OCI-LY7 (cell line): Measurements from ENCODE around the gene EIF3M. TPM values are rescaled to one million over a fixed set of nuclear protein-coding genes. Genes with fewer than 3 reads are reported as not detected.

Experiments
- BruUV-seq: library from RNA; stranded (reverse); fragments of 400-500 nt; replicated peaks from 2 replicates; lab custom pipeline; 2021; lab: Mats Ljungman, UMichigan
- CTCF ChIA-PET: fragments of 300-600 bp; sonication (Branson Sonifier 250); formaldehyde crosslinking; loops from one replicate; lab custom pipeline; 2022; ENCODE audit warnings: antibody characterized with exemption; ENCODE audit not compliant: unreplicated experiment; lab: Charles Lee
- POLR2A ChIA-PET: fragments of 300-600 bp; sonication (Branson Sonifier 250); formaldehyde crosslinking; loops from one replicate; lab custom pipeline; 2022; ENCODE audit warnings: antibody characterized with exemption; lab: Charles Lee
- DNase-seq: peaks from one replicate; pipeline ENCODE4 v3.0.0-alpha.2; 2015; ENCODE audit warnings: low spot score
- H2AFZ ChIP-seq: fragments of 200-600 bp; sonication (generic), shearing (Covaris generic); 2 replicates; pipeline ENCODE4 v1.6.1; 2014; ENCODE audit warnings: mild to moderate bottlenecking, antibody characterized with exemption, low read length, moderate library complexity
- H3K27ac ChIP-seq: fragments of 200-600 bp; sonication (generic); 2 replicates; pipeline ENCODE4 v1.5.1; 2014; ENCODE audit warnings: mixed run types, low read depth, mild to moderate bottlenecking, moderate library complexity, low read length, inconsistent platforms; ENCODE audit not compliant: poor library complexity, severe bottlenecking
- H3K36me3 ChIP-seq: fragments of 200-600 bp; sonication (generic); 2 replicates; pipeline ENCODE4 v1.6.1; 2014; ENCODE audit warnings: mild to moderate bottlenecking, antibody characterized with exemption, low read length, moderate library complexity, mixed read lengths; ENCODE audit not compliant: insufficient read depth
- H3K4me1 ChIP-seq: fragments of 200-600 bp; sonication (generic); 2 replicates; pipeline ENCODE4 v1.5.1; 2014; ENCODE audit warnings: mild to moderate bottlenecking, low read length; ENCODE audit not compliant: insufficient read depth, poor library complexity, severe bottlenecking
- H3K4me2 ChIP-seq: fragments of 200-600 bp; sonication (generic); 2 replicates; pipeline ENCODE4 v1.6.1; 2014; ENCODE audit warnings: mild to moderate bottlenecking, low read length
- H3K4me3 ChIP-seq: fragments of 200-600 bp; sonication (generic); 2 replicates; pipeline ENCODE4 v1.5.1; 2014; ENCODE audit warnings: mild to moderate bottlenecking, low read depth, low read length; ENCODE audit not compliant: poor library complexity, severe bottlenecking
- H3K79me2 ChIP-seq: fragments of 200-600 bp; sonication (generic); 2 replicates; pipeline ENCODE4 v1.6.1; 2016; ENCODE audit warnings: low read depth, mild to moderate bottlenecking, low read length, moderate library complexity, mixed read lengths; ENCODE audit not compliant: insufficient read depth
- H3K9me2 ChIP-seq: fragments of 200-600 bp; sonication (generic); 2 replicates; pipeline ENCODE4 v1.6.1; 2016; ENCODE audit warnings: mild to moderate bottlenecking, low read length, mixed read lengths; ENCODE audit not compliant: insufficient read depth
- H3K9me3 ChIP-seq: fragments of 200-600 bp; sonication (generic); 2 replicates; pipeline ENCODE4 v1.6.1; 2014; ENCODE audit warnings: mild to moderate bottlenecking, mixed run types, low read length, mixed read lengths
- H4K20me1 ChIP-seq: fragments of 200-600 bp; sonication (generic); 2 replicates; pipeline ENCODE4 v1.6.1; 2014; ENCODE audit warnings: mild to moderate bottlenecking, antibody characterized with exemption, low read length, moderate library complexity, mixed read lengths; ENCODE audit not compliant: insufficient read depth
- EZH2phosphoT487 ChIP-seq: fragments of 200-600 bp; sonication (generic); IDR thresholded peaks from 2 replicates; pipeline ENCODE4 v1.6.1; 2018; ENCODE audit warnings: low read depth, borderline replicate concordance, mild to moderate bottlenecking, mixed run types, antibody characterized with exemption, low read length, moderate library complexity, mixed read lengths
- intact Hi-C: fragments of 100-400 bp; cut with micrococcal nuclease; formaldehyde crosslinking; loops from one replicate; pipeline ENCODE4 v1.10.0; 2022; ENCODE audit not compliant: unreplicated experiment
- total RNA-seq, 2 experiments: library from RNA; depleted of rRNA in 1 of 2; stranded (reverse); fragments of >200 nt in 1 of 2; shearing (Covaris generic) in 1 of 2; gene quantifications; 2 replicates each; pipeline ENCODE4 v1.2.3, GENCODE V29; 2014 to 2022
- TF ChIP-seq, protein P1 (sequence below): fragments of 200-600 bp; sonication (generic); conservative IDR thresholded peaks from 2 replicates; pipeline ENCODE4 v1.5.1; 2014; ENCODE audit warnings: mild to moderate bottlenecking, antibody characterized with exemption, low read length, moderate library complexity, mixed read lengths

EIF3M gene
- total RNA-seq, 2 experiments from 2014 or later = 329 to 377 TPM

DNA sequence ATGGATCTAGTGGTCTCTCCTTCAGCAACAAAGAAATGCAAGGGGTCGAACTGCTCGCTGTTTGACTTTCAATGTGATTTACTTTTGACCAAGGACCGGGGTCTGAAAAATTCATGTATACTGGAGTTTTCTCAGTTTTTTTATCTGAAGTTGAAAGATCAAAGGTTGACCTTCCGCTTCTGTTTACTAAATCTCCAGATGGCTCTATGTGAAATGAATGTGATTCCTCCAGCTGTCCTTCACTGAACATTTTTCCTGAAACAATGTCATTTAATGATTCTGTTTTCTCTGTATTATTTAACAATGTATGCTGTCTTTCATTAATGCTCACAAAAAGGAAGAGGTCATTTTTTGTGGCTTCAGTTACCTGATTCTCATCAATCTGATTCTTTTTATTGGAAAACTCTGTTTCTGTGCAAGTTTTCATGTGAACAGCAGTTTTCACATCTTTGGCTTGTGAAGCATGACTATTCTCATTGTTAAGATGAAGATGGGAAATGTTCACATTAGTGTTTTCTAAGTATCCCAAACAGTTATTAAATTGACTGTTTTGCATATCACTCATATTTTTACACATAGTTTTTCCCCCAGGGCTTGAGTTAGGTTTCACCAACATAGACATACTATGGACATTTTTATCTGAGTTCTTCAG lies 30.0 kb downstream of the EIF3M start:
- CTCF ChIA-PET = no interaction called here
- no peaks in the 10 kb centered on the region for H3K4me1 ChIP-seq
- no peaks in the 10 kb centered on the region for H3K79me2 ChIP-seq
- H3K27ac ChIP-seq = no peak overlapping the region
- H3K4me3 ChIP-seq = no peak overlapping the region
- no peaks in the 10 kb centered on the region for H3K9me3 ChIP-seq
- POLR2A ChIA-PET = no interaction called here
- intact Hi-C loops = no loop called here
- no peaks in the 10 kb centered on the region for H4K20me1 ChIP-seq
- DNase-seq = no peak
- H3K9me2 ChIP-seq = no peaks in the 10 kb centered on the region
- TF ChIP-seq, protein P1, sequence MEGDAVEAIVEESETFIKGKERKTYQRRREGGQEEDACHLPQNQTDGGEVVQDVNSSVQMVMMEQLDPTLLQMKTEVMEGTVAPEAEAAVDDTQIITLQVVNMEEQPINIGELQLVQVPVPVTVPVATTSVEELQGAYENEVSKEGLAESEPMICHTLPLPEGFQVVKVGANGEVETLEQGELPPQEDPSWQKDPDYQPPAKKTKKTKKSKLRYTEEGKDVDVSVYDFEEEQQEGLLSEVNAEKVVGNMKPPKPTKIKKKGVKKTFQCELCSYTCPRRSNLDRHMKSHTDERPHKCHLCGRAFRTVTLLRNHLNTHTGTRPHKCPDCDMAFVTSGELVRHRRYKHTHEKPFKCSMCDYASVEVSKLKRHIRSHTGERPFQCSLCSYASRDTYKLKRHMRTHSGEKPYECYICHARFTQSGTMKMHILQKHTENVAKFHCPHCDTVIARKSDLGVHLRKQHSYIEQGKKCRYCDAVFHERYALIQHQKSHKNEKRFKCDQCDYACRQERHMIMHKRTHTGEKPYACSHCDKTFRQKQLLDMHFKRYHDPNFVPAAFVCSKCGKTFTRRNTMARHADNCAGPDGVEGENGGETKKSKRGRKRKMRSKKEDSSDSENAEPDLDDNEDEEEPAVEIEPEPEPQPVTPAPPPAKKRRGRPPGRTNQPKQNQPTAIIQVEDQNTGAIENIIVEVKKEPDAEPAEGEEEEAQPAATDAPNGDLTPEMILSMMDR = no peak
- TF ChIP-seq EZH2phosphoT487 = no peak
- H3K4me2 ChIP-seq = no peak overlapping the region
- no peaks in the 10 kb centered on the region; the same call in 1 of the 2 replicates for H3K36me3 ChIP-seq
- no peak overlapping the region for H2AFZ ChIP-seq
- BruUV-seq = no TSS peak

DNA sequence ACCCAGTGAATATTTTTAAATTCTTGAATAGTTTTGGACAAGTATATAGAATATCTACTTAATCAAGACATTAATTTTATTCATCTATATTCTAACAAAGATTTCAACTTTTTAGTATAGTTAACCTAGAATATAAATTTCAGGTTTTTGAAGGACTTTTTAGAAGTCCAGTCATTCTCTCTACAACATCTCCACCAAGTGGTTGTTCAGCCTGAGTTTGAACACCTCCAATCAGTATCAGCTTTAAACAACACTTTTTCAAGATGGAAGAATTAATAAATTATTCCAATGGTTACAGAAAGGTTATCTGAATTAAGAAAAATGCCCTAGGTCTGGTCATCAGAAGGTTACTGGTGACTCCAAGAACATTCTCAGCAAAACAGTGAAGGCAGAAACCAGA lies 31.8 kb downstream of the EIF3M start:
- Histone ChIP-seq H3K4me2 (no peak overlapping the region), H3K27ac (no peak overlapping the region), H3K9me3 (no peaks in the 10 kb centered on the region), H2AFZ (no peak overlapping the region), H3K36me3 (no peaks in the 10 kb centered on the region), H3K4me1 (no peaks in the 10 kb centered on the region), H4K20me1 (no peaks in the 10 kb centered on the region), H3K9me2 (no peaks in the 10 kb centered on the region), H3K4me3 (no peak overlapping the region), H3K79me2 (no peaks in the 10 kb centered on the region)
- CTCF ChIA-PET = no interaction called here
- POLR2A ChIA-PET = interaction anchor here (1.2 kb wide), 1 partner anchor 42 kb away, joined by 3 read pairs; no protein-coding TSS in a partner anchor
- DNase-seq = no peak
- TF ChIP-seq, protein P1 = peak; percentile 45
- TF ChIP-seq EZH2phosphoT487 = no peak
- intact Hi-C loops = no loop called here
- no TSS peak for BruUV-seq

DNA sequence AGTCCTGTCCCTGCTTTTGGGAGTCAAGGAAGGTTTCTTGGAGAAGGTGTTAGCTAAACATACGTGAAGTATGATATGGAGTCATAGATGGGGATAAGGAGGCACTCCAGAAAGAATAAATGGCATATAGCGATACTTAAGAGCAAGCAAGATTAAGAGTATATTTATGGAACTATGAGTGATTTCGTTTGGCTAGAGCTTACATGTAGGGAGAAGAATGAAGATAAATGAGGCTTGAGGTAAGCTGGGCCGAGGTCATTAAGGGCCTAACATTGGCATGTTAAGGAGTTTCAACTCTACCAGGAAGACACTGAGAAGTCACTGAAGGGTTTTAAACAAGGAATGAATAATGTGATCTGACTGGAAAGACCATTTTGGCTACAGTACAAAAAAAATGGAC lies 33.3 kb downstream of the EIF3M start:
- Histone ChIP-seq H3K36me3 (no peaks in the 10 kb centered on the region), H3K4me2 (no peak overlapping the region), H3K27ac (no peak overlapping the region), H3K9me2 (no peaks in the 10 kb centered on the region), H3K4me3 (no peak overlapping the region), H2AFZ (no peak overlapping the region), H3K4me1 (no peaks in the 10 kb centered on the region), H3K79me2 (no peaks in the 10 kb centered on the region), H4K20me1 (no peaks in the 10 kb centered on the region), H3K9me3 (no peaks in the 10 kb centered on the region)
- no peak for DNase-seq
- TF ChIP-seq, protein P1 = no peak
- no peak for TF ChIP-seq EZH2phosphoT487
- CTCF ChIA-PET = no interaction called here
- intact Hi-C loops = no loop called here
- POLR2A ChIA-PET = interaction anchor here (0.7 kb wide), 2 partner anchors 27 to 1241 kb away, joined by 3 read pairs; no protein-coding TSS in a partner anchor
- BruUV-seq = no TSS peak
